Hair follicle dermal papilla cell (primary cell): ENCODE measurements around the gene TM9SF1. TPM values are rescaled to one million over a fixed set of nuclear protein-coding genes. Genes with fewer than 3 reads are reported as not detected.

Source experiments
- small RNA-seq: library from RNA; depleted of rRNA; stranded (forward); fragments of <200 nt; gene quantifications from one replicate; pipeline ENCODE3, GENCODE V24; 2012
- total RNA-seq: library from RNA; depleted of rRNA; stranded (reverse); fragments of >200 nt; gene quantifications from 2 replicates; pipeline ENCODE4 v1.2.3, GENCODE V29; 2012

The TM9SF1 gene
- total RNA-seq, 1 donor, result 83.1 TPM

Small RNAs within 50 kb of the gene (small RNA-seq; reads per million reads assigned to genes)
- gene AL136295.4, result not detected
- not detected for gene CHMP4A
- not detected for gene IPO4
- not detected for gene IRF9
- gene MDP1, result 1.2 reads per million, percentile 23 among the genes with 10 or more reads in this experiment
- not detected for gene RNA5SP383

Other genes starting within 250 kb of the TM9SF1 start
- gene DHRS4, start 241.7 kb downstream of the TM9SF1 start, total RNA-seq, result 30.2 and 31.8 TPM in 2 replicates
- gene DHRS4L2, start 206.5 kb downstream of the TM9SF1 start, total RNA-seq, result 6.8 and 8.4 TPM in 2 replicates
- under 0.01 TPM in 1 of 2 replicates, not detected in the other for gene CARMIL3, start 143.4 kb downstream of the TM9SF1 start, total RNA-seq
- not detected in 2 replicates for gene CPNE6, start 123.9 kb downstream of the TM9SF1 start, total RNA-seq
- gene PCK2, start 101.1 kb downstream of the TM9SF1 start, total RNA-seq, result 33.0 and 33.9 TPM in 2 replicates
- 63.8 and 79.8 TPM in 2 replicates for gene DCAF11, start 80.7 kb downstream of the TM9SF1 start, total RNA-seq
- 0.97 and 1.8 TPM in 2 replicates for gene NRL, start 80.5 kb downstream of the TM9SF1 start, total RNA-seq
- gene FITM1, start 64.8 kb downstream of the TM9SF1 start, total RNA-seq, result not detected in 2 replicates
- gene PSME1, start 59.2 kb downstream of the TM9SF1 start, total RNA-seq, result 114 and 128 TPM in 2 replicates
- 5.8 and 8.3 TPM in 2 replicates for gene EMC9, start 53.9 kb downstream of the TM9SF1 start, total RNA-seq
- 59.1 and 63.8 TPM in 2 replicates for gene PSME2, start 48.8 kb downstream of the TM9SF1 start, total RNA-seq
- gene RNF31, start 47.9 kb downstream of the TM9SF1 start, total RNA-seq, result 53.4 and 53.8 TPM in 2 replicates
- 136 and 154 TPM in 2 replicates for gene IRF9, start 34.2 kb downstream of the TM9SF1 start, total RNA-seq
- gene REC8, start 23.4 kb downstream of the TM9SF1 start, total RNA-seq, result 3.5 and 7.5 TPM in 2 replicates
- 45.1 and 55.2 TPM in 2 replicates for gene IPO4, start 6.6 kb downstream of the TM9SF1 start, total RNA-seq
- 0.24 TPM in 1 of 2 replicates, not detected in the other for gene TSSK4, start 10.3 kb upstream of the TM9SF1 start, total RNA-seq
- 19.1 and 25.4 TPM in 2 replicates for gene CHMP4A, start 18.0 kb upstream of the TM9SF1 start, total RNA-seq
- gene MDP1, start 20.6 kb upstream of the TM9SF1 start, total RNA-seq, result 13.1 and 15.1 TPM in 2 replicates
- gene NEDD8, start 36.9 kb upstream of the TM9SF1 start, total RNA-seq, result 48.7 and 73.2 TPM in 2 replicates
- 67.0 and 74.5 TPM in 2 replicates for gene GMPR2, start 37.5 kb upstream of the TM9SF1 start, total RNA-seq
- gene TINF2, start 47.2 kb upstream of the TM9SF1 start, total RNA-seq, result 68.9 and 75.8 TPM in 2 replicates
- 1.1 and 3.1 TPM in 2 replicates for gene TGM1, start 67.7 kb upstream of the TM9SF1 start, total RNA-seq
- gene RABGGTA, start 76.2 kb upstream of the TM9SF1 start, total RNA-seq, result 26.1 and 28.4 TPM in 2 replicates
- gene DHRS1, start 104.3 kb upstream of the TM9SF1 start, total RNA-seq, result 20.9 and 22.6 TPM in 2 replicates
- 18.5 and 21.7 TPM in 2 replicates for gene NOP9, start 104.4 kb upstream of the TM9SF1 start, total RNA-seq
- 3.2 and 3.6 TPM in 2 replicates for gene CIDEB, start 112.5 kb upstream of the TM9SF1 start, total RNA-seq
- gene LTB4R2, start 114.7 kb upstream of the TM9SF1 start, total RNA-seq, result 6.7 and 7.5 TPM in 2 replicates
- 1.3 and 2.6 TPM in 2 replicates for gene LTB4R, start 116.1 kb upstream of the TM9SF1 start, total RNA-seq
- gene ADCY4, start 139.6 kb upstream of the TM9SF1 start, total RNA-seq, result 24.2 and 35.5 TPM in 2 replicates
- gene RIPK3, start 144.6 kb upstream of the TM9SF1 start, total RNA-seq, result 29.0 and 35.1 TPM in 2 replicates
- gene NFATC4, start 172.7 kb upstream of the TM9SF1 start, total RNA-seq, result 285 and 343 TPM in 2 replicates
- 26.5 and 28.4 TPM in 2 replicates for gene NYNRIN, start 203.6 kb upstream of the TM9SF1 start, total RNA-seq
- 0.97 and 4.4 TPM in 2 replicates for gene CBLN3, start 234.2 kb upstream of the TM9SF1 start, total RNA-seq
- gene KHNYN, start 234.5 kb upstream of the TM9SF1 start, total RNA-seq, result 68.6 and 81.6 TPM in 2 replicates
- 8.9 and 10.7 TPM in 2 replicates for gene SDR39U1, start 247.3 kb upstream of the TM9SF1 start, total RNA-seq